ENCODE measurements around the gene SLC39A2.
A peak's percentile ranks its signal among the peaks of the same experiment; 100 is the strongest.
"Not testable (repeated sequence)": the region's sequence is repeated elsewhere in the genome, so short reads cannot be mapped to it uniquely, and the experiment has no call there.

SLC39A2 gene

GRCh38 chr14:20997564-20997963 lies 1.5 kb upstream of the SLC39A2 start:
- DNase-seq, result no peak

GRCh38 chr14:20998139-20998538 lies 954 bp upstream of the SLC39A2 start:
- DNase-seq, result no peak

- no peak for DNase-seq
Measured at GRCh38 chr14:20999591-20999990, 498 bp downstream of the SLC39A2 start.

- no peak for DNase-seq
Measured at GRCh38 chr14:21001218-21001617, 2.1 kb downstream of the SLC39A2 start.

- DNase-seq, result no peak
Measured at GRCh38 chr14:21003788-21004346, 4.8 kb downstream of the SLC39A2 start.

GRCh38 chr14:21009721-21010120 lies 10.6 kb downstream of the SLC39A2 start:
- DNase-seq, result not testable (repeated sequence)

- no peak for DNase-seq
Measured at GRCh38 chr14:21011136-21011535, 12.0 kb downstream of the SLC39A2 start.

GRCh38 chr14:21014761-21015190 lies 15.7 kb downstream of the SLC39A2 start:
- peak; percentile 66 for DNase-seq

GRCh38 chr14:21015312-21015711 lies 16.2 kb downstream of the SLC39A2 start:
- no peak for DNase-seq

- DNase-seq, result no peak
Measured at GRCh38 chr14:21016413-21017190, 17.5 kb downstream of the SLC39A2 start.

GRCh38 chr14:21017528-21018245 lies 18.6 kb downstream of the SLC39A2 start:
- no peak for DNase-seq

GRCh38 chr14:21018286-21018685 lies 19.2 kb downstream of the SLC39A2 start:
- no peak for DNase-seq

GRCh38 chr14:21018781-21019180 lies 19.7 kb downstream of the SLC39A2 start:
- no peak for DNase-seq

GRCh38 chr14:21019366-21019765 lies 20.3 kb downstream of the SLC39A2 start:
- DNase-seq, result no peak

GRCh38 chr14:21020977-21021545 lies 22.0 kb downstream of the SLC39A2 start:
- DNase-seq, result no peak

GRCh38 chr14:21022686-21023085 lies 23.6 kb downstream of the SLC39A2 start:
- DNase-seq, result no peak

- no peak for DNase-seq
Measured at GRCh38 chr14:21023174-21023573, 24.1 kb downstream of the SLC39A2 start.

- DNase-seq, result no peak
Measured at GRCh38 chr14:21023817-21024584, 24.9 kb downstream of the SLC39A2 start.

GRCh38 chr14:21024585-21025370 lies 25.7 kb downstream of the SLC39A2 start, which contains the start of gene NDRG2:
Gene NDRG2, minus strand, starts transcription at chr14:21025061. Its CDS starts 1,746 bp downstream, at chr14:21023315.
- DNase-seq, result peak; percentile 50

- DNase-seq, result no peak
Measured at GRCh38 chr14:21025371-21026273, 26.5 kb downstream of the SLC39A2 start.

Measured in RPMI8226 (cell line).